ENCODE measurements around the gene CDH18.

Gene CDH18

DNA sequence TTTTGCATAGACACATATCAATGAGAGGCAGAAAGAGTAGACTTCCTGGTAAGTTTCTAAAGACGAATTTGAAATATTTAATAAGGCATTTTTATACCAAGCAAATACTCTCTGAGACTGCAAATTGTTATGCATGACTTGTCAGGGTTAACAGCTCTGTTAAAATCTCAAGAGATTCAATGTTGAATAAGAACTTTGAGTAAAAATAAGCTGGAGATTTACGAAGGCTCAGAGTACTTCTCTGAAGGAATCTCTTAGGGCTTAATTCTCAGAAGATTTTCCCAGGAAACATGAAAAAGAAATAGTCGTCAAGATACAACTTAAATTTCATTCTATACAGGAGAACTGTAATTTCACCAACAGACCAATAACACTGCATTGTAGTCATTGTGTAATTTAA lies 259.4 kb downstream of the CDH18 start:
- DNase-seq = no peak

DNA sequence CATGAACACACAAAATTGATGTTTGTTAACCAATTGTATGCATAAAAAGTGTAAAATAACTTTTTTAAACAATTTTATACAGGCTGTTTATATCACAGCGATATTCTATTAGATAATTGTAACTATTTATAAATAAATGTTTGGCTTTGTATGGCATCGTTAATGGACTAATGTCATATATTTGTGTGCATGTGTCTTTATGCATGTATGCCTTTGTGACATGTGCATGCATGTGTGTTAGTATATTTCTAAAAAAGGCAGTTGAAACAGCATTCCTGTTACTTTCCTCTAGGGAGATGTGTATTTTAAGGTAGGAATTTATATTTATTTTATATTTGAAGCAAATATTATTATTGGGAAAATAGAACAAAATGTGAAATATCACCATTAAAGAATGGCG lies 268.9 kb downstream of the CDH18 start:
- no peak for DNase-seq

- no peak for DNase-seq
Observed at GRCh38 chr5:19713740-19714139, 274.3 kb downstream of the CDH18 start.

DNA sequence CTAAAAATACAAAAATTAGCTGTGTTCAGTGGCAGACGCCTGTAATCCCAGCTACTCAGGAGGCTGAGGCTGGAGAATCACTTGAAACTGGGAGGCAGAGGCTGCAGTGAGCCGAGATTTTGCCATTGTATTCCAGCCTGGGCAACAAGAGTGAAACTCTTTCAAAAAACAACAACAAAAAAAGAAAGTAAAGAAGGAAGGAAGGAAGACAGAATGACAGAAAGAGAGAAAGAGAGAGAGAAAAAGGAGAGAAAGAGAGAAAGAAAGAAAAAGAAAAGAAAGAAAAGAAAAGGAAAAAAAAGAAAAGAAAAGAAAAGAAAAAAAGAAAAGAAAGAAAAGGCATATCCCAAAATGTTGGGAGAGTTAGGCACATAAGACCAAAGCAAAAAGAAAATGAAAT lies 278.6 kb downstream of the CDH18 start:
- DNase-seq = no peak

DNA sequence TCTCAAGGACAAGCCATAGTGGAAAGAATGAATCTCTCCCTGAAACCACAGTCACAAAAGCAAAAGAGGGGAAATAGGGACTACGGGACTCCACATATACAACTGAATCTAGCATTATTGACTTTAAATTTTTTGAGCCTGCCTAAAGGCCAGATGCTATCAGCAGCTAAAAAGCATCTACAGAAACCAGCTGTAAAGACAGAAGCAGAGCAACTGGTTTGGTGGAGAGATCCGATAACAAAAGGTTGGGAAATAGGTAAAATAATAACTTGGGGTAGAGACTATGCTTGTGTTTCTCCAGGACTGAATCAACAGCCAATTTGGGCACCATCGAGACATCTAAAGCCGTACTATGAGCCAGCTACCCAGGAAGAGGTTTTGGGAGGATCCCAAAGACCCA lies 281.2 kb downstream of the CDH18 start:
- no peak for DNase-seq

DNA sequence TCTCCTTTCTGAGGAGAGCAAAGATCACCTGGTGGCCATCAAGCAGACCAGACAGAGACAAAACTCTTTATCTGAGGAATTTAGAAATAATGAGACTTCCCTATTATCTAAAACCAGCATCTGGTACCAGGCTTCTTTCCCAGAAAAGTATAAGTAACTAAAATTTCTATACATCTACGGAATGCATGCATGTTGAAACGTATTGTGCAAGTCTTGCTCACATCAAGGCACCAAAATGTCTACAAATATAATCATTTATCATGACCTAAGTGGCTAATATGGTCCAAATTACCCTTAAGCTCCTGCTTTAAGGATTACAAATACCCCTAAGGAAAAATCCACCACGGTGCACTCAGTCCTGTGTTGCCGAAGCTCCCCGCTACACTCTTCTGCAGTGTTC lies 286.3 kb downstream of the CDH18 start:
- DNase-seq = no peak

DNA sequence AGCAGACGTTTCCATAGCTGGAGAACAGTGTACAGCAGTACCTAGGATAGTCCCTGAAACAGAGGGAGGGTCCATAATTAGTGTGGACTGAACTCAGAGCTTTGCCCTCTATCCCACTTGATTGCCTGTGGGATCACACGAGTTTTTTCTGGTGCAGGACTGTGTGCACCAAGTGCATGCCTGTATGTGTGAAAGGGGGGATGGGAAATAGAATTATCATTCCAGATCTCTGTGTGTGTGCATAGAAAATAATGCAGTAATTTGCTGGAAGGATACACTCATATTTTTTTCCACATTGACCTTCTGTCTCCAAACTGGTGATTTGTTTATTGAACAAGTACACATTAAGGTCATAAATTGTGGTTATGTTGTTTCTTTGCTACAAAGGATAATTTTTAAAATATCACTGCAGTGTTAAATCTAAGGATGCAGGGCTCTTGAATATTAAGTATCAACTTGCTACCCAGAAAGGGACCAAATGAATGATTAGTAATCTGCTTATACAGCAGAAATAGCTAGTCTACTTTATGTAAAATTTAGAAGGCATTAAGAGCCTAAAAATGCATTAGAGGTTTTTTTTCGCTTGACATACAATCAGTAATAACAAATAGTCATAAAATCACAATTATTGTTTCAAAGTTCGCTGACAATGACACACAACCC lies 292.9 kb downstream of the CDH18 start:
- no peak for DNase-seq

GRCh38 chr5:19690978-19691377 lies 297.0 kb downstream of the CDH18 start:
- DNase-seq = no peak

DNA sequence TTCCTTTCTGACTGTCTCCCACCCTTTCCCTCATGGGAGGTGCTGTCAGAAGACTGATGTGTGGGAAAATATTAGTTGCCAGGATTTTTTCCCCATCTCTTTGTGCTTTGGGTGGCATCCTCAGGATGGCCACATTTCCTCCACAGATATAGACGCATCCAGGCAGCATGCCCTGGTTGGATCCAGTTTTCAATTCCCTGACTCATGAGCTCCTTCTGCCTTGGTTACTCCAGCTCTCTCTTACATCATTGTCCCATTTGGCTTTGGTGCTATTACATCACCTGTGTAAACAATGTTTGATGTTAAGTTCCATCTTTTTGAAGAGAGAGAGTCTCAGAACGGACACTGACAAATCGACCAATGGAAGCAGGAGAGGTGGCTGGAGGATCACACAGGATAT lies 302.5 kb downstream of the CDH18 start:
- no peak for DNase-seq

DNA sequence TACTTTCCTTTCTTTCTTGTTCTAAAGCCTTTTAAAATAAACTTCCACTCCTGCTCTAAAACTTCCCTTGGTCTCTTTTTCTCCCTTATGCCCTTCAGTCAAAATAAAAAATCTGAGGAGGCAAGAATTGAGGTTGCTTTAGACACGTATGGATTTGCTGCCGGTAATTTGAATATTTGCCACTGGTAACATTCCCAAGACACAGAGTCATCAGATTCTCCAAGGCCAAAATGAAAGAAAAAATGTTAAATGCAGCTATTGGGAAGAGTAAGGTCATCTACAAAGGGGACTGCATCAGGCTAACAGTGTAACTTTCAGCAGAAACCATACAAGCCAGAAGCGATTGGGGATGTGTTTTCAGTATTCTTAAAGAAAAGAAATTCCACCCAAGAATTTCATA lies 311.1 kb downstream of the CDH18 start:
- no peak for DNase-seq

GRCh38 chr5:19660679-19661078 lies 327.3 kb downstream of the CDH18 start:
- DNase-seq = no peak

DNA sequence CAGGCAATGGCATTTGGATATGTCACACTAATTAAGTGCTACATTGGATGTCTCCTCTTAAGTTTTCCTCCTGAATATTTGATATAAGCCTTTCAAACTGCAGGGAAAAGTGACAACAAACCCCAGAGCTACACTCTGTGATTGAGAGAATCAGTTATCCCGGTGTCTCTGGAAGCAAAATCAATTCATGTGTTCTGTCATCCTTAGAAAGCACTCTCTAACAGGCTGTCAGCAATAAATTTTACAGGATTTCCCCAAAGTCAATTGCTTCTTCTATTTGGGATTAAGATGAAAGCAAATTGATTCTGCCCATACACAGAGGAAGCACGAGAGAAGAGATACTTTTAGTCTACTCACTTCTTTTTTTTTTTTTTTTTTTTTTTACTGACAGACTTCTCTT lies 332.4 kb downstream of the CDH18 start:
- DNase-seq = no peak

DNA sequence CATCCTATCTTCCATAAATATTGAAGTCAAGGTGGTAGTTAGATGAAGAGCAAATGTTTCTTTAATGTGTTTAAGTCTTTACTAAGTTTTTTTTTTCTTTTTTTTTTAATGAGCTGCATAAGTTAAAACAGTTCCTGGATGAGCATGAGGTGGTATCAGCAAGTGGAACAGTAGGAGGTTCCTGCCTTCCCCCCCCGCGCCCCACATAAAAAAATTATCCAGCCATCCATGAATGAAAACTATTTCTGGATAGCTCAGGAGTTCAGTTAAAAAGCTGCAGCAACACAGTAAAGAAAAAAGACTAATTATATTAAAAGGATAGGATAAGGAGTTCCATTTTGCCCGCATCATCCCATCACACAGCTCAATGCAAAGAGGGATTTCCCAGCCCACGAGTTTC lies 349.5 kb downstream of the CDH18 start:
- DNase-seq = no peak

DNA sequence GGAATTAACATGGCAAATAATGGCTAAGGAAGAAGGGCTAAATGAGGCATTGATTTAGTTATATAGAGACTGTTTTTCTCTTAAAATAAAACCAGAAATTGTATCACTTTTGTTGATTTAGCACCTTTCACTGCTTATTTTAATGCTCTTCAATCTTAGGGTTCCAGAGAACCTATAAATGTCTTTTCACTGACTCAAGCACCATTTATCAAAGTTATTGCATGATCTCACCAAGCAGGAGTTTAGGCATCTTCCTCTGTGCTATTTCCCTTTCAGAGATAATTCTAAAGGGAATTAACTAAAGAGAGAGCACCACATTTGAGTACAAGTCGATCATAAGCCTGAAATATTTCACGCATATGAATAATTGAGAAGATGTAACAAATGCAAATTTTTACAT lies 357.1 kb downstream of the CDH18 start:
- DNase-seq = no peak

DNA sequence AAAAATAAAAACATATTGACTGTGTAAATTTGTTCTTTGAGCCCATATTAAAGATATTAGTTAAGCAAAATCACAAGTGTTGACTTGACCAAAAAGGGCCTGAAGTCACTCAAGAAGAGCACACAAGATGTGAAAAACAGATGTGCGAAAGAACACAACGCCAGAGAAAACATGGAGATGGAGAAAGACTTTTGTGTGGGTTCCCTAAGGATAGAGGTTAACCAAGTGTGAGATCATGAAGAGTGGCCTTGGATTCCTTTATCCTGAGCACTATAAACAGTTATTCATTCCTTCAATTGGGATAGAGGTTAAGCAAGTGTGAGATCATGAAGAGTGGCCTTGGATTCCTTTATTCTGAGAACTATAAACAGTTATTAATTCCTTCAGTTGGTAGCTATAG lies 361.8 kb downstream of the CDH18 start:
- no peak for DNase-seq

DNA sequence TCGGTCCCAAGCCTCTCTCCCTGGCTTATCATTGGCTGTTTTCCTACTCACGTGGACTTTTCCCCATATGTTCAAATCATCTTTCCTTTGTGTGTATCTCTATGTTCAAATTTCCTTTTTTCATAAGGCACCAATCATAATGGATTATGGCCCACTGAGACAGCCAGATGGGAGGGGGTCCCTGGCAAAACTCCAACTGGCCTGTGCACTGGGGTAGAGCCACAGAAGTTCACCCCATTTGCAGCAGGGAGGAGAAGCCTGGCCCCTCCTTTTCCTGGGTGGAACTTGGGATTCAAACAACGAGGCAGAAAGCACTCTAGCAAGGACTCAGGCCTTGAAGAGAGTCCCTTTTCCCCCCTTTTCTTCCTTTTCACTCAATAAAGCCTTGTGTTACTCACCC lies 362.4 kb downstream of the CDH18 start:
- DNase-seq = no peak

DNA sequence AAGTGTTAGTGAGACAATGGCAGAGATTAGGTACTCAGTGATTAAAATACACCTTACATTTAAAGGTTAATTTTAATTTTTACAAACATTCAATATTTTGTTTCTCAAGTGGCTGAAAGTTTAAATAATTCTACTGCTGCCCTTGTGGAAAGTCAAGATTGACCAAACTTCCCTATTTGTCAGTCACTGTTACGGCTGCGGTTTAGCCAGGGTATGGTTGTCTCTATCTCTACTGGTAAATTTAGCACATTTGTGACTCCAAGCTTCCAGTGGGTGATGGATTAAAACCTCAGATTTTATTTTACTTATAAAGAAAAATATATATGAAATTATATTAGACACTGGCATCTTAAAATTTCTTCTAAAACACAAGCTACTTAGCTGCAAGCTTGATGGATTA lies 368.4 kb downstream of the CDH18 start:
- DNase-seq = no peak

GRCh38 chr5:19616701-19617215 lies 371.2 kb downstream of the CDH18 start:
- DNase-seq = no peak

- DNase-seq = no peak
Observed at GRCh38 chr5:19615661-19616060, 372.3 kb downstream of the CDH18 start.

GRCh38 chr5:19615071-19615470 lies 372.9 kb downstream of the CDH18 start:
- DNase-seq = no peak

- no peak for DNase-seq
Observed at GRCh38 chr5:19608444-19609002, 379.5 kb downstream of the CDH18 start.

DNA sequence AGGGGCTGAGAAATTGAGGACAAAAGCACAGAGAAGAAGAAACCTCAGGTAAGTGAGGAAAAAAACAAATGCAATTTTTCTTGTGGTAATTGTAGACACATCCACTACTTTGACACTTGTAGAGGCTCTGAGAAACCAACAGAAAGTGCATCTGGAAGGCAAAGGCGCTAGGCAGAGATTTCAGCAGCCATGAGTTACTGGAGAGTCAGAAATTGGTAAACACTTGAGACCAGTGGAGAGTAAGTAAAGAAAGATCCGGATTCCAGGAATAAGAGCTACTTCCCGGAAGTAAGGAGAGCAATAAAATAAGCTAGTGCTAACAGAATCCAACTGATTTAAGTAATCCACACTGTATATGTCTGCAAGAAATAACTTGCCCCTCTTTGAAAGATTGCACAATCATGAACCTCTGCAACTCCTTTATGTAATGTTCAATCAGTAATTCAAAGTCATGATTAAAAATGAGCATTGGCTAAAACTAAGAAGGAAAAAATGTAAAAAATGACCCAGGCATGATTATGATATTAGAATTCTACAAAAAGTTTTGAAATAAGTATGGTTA lies 382.1 kb downstream of the CDH18 start:
- no peak for DNase-seq

DNA sequence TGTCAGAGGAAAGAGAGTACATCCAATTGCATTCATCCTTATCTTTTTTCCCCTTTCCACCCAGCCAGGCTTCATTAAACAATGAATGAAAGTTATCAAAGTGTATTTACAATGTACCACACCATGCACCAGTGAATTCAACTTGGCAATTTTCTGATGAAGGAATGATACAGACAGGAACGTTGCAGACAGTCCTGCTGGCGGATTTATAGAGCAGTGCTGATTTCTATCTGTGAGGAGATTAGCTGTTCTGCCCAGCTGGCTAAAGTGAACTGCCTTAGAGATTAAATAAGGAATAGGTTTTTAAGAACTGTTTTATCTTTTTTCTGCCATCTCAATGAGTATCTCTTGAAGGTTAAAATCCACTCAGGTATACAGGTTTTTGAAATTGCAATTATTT lies 403.9 kb downstream of the CDH18 start:
- DNase-seq = no peak

GRCh38 chr5:19577882-19578281 lies 410.1 kb downstream of the CDH18 start:
- DNase-seq = no peak

DNA sequence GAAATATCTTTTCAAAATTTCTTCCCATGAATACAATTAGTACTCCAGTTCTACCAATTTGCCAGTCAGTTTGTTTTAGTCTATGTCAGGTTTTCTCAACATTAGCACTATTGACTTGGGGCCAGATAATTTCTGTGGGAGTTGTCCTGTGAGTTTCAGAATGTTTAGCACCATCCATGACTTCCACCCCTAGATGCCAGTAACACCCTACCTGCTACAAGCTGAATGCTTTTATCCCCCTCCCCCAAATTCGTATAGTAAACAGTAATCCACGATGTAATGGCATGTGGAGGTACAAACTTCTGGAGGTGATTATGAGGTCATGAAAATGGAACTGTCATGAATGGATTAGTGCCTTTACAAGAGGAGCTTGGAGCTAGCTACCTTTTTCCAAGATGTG lies 420.0 kb downstream of the CDH18 start:
- DNase-seq = no peak
